AG09309 (cell line): ENCODE results near the gene VAPB.

Experiments
- DNase-seq: peaks from one replicate; pipeline ENCODE4 v3.0.0-alpha.2; 2010; ENCODE audit warnings: low read depth
- H3K4me3 ChIP-seq: 2 replicates; pipeline ENCODE4 v1.5.1; 2011; ENCODE audit warnings: mild to moderate bottlenecking, low read depth, low read length, moderate library complexity; ENCODE audit not compliant: control insufficient read depth
- CTCF ChIP-seq: IDR thresholded peaks from 2 replicates; pipeline ENCODE4 v1.5.1; 2011; ENCODE audit warnings: mild to moderate bottlenecking, low read depth, low read length, inconsistent platforms; ENCODE audit not compliant: insufficient read depth, control insufficient read depth; ENCODE audit errors: missing control alignments

Gene VAPB

GRCh38 chr20:58454460-58454859, 65.4 kb downstream of the VAPB start:
- no peak for TF ChIP-seq CTCF
- DNase-seq: no peak

GRCh38 chr20:58457083-58457695, 68.2 kb downstream of the VAPB start:
- H3K4me3 ChIP-seq: no peak overlapping the region
- no peak for TF ChIP-seq CTCF
- DNase-seq: no peak

More at GRCh38 chr20:58454460-58454859, 65.4 kb downstream of the VAPB start:
- H3K4me3 ChIP-seq: no peak overlapping the region

- DNase-seq: no peak
- no peak overlapping the region for H3K4me3 ChIP-seq
- TF ChIP-seq CTCF: no peak
Observed at GRCh38 chr20:58458342-58459057, 69.5 kb downstream of the VAPB start.

- no peak for DNase-seq
- no peak for TF ChIP-seq CTCF
- H3K4me3 ChIP-seq: no peak overlapping the region
Observed at GRCh38 chr20:58459058-58459750, 70.2 kb downstream of the VAPB start.

- no peak overlapping the region for H3K4me3 ChIP-seq
- TF ChIP-seq CTCF: no peak
- DNase-seq: no peak
Observed at GRCh38 chr20:58461104-58461503, 72.1 kb downstream of the VAPB start.

GRCh38 chr20:58461899-58462298, 72.9 kb downstream of the VAPB start:
- DNase-seq: no peak

More at GRCh38 chr20:58461899-58462298, 72.9 kb downstream of the VAPB start:
- TF ChIP-seq CTCF: no peak
- no peak overlapping the region for H3K4me3 ChIP-seq
